ENCODE data around the gene TM4SF18. TPM values are rescaled to one million over a fixed set of nuclear protein-coding genes. Genes with fewer than 3 reads are reported as not detected.

Gene TM4SF18
- total RNA-seq, 2 experiments from 2014 or later: not detected

- no TSS peak for BruUV-seq (replicated peaks)
- CTCF ChIA-PET (ENCODE audit: unreplicated experiment): no interaction called here
These were observed 12.3 kb downstream of the TM4SF18 start for GRCh38 chr3:149321136-149321535.

DNA sequence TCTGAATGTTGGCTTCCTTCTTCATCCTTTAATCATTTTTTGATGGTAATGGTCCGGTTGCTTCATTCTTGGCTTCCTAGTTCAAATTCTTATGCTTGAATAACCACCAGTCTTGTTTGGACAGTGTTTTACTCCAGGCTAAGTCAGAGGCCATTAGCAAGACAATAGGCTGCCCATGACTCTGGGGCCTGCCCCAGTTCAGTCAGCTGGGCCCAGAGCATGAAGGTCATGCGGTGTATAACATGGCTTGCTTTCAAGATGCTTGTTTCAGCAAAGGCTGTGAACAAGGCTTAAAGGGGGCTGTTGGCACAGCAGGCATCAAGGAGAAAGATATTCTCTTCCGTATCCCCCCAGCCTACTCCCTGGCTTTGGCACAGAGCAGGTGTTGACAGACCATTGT lies 13.7 kb downstream of the TM4SF18 start:
- no TSS peak for BruUV-seq (replicated peaks)
- intact Hi-C loops (cut with micrococcal nuclease; ENCODE audit: unreplicated experiment): no loop called here
- CTCF ChIA-PET (ENCODE audit: unreplicated experiment): no interaction called here

More at GRCh38 chr3:149321136-149321535, 12.3 kb downstream of the TM4SF18 start:
- intact Hi-C loops (cut with micrococcal nuclease; ENCODE audit: unreplicated experiment): no loop called here
- Histone ChIP-seq H3K36me3 (ENCODE audit: insufficient read depth, low read length) (no peaks in the 10 kb centered on the region), H3K9me2 (ENCODE audit: insufficient read depth, low read length) (no peaks in the 10 kb centered on the region), H3K79me2 (ENCODE audit: insufficient read depth, low read depth, low read length) (no peaks in the 10 kb centered on the region), H4K20me1 (ENCODE audit: insufficient read depth, low read length) (no peaks in the 10 kb centered on the region), H2AFZ (ENCODE audit: low read length) (no peak overlapping the region), H3K27ac (ENCODE audit: low read depth, low read length, poor library complexity, severe bottlenecking) (no peak overlapping the region), H3K4me3 (ENCODE audit: low read depth, low read length, poor library complexity, severe bottlenecking) (no peak overlapping the region), H3K4me1 (ENCODE audit: insufficient read depth, low read length, poor library complexity, severe bottlenecking) (no peaks in the 10 kb centered on the region), H3K4me2 (ENCODE audit: low read length) (no peak overlapping the region), H3K9me3 (ENCODE audit: low read length) (no peaks in the 10 kb centered on the region)
- POLR2A ChIA-PET: no interaction called here
- TF ChIP-seq EZH2phosphoT487 (IDR thresholded peaks at IDR 0.05; ENCODE audit: borderline replicate concordance, low read depth, low read length): no peak
- TF ChIP-seq, protein P1, sequence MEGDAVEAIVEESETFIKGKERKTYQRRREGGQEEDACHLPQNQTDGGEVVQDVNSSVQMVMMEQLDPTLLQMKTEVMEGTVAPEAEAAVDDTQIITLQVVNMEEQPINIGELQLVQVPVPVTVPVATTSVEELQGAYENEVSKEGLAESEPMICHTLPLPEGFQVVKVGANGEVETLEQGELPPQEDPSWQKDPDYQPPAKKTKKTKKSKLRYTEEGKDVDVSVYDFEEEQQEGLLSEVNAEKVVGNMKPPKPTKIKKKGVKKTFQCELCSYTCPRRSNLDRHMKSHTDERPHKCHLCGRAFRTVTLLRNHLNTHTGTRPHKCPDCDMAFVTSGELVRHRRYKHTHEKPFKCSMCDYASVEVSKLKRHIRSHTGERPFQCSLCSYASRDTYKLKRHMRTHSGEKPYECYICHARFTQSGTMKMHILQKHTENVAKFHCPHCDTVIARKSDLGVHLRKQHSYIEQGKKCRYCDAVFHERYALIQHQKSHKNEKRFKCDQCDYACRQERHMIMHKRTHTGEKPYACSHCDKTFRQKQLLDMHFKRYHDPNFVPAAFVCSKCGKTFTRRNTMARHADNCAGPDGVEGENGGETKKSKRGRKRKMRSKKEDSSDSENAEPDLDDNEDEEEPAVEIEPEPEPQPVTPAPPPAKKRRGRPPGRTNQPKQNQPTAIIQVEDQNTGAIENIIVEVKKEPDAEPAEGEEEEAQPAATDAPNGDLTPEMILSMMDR (conservative IDR thresholded peaks at IDR 0.05; ENCODE audit: low read length): no peak
- DNase-seq (ENCODE audit: low spot score): no peak

GRCh38 chr3:149317072-149317471 lies 16.4 kb downstream of the TM4SF18 start:
- Histone ChIP-seq H3K4me3 (ENCODE audit: low read depth, low read length, poor library complexity, severe bottlenecking) (no peak overlapping the region), H3K9me2 (ENCODE audit: insufficient read depth, low read length) (no peaks in the 10 kb centered on the region), H3K4me2 (ENCODE audit: low read length) (no peak overlapping the region), H3K27ac (ENCODE audit: low read depth, low read length, poor library complexity, severe bottlenecking) (no peak overlapping the region), H3K79me2 (ENCODE audit: insufficient read depth, low read depth, low read length) (no peaks in the 10 kb centered on the region), H2AFZ (ENCODE audit: low read length) (no peak overlapping the region), H3K4me1 (ENCODE audit: insufficient read depth, low read length, poor library complexity, severe bottlenecking) (no peaks in the 10 kb centered on the region), H3K9me3 (ENCODE audit: low read length) (no peaks in the 10 kb centered on the region), H4K20me1 (ENCODE audit: insufficient read depth, low read length) (no peaks in the 10 kb centered on the region), H3K36me3 (ENCODE audit: insufficient read depth, low read length) (no peaks in the 10 kb centered on the region)
- ChIA-PET CTCF (ENCODE audit: unreplicated experiment) (no interaction called here), POLR2A (interaction anchor here (1.0 to 1.4 kb wide), 2 partner anchors 8 kb away, joined by 3 to 4 read pairs; no protein-coding TSS in a partner anchor)
- no TSS peak for BruUV-seq (replicated peaks)
- intact Hi-C loops (cut with micrococcal nuclease; ENCODE audit: unreplicated experiment): no loop called here
- TF ChIP-seq, protein P1 (conservative IDR thresholded peaks at IDR 0.05; ENCODE audit: low read length): no peak
- TF ChIP-seq EZH2phosphoT487 (IDR thresholded peaks at IDR 0.05; ENCODE audit: borderline replicate concordance, low read depth, low read length): no peak
- no peak for DNase-seq (ENCODE audit: low spot score)

More for the DNA sequence above, 13.7 kb downstream of the TM4SF18 start:
- Histone ChIP-seq H3K4me2 (ENCODE audit: low read length) (no peak overlapping the region), H2AFZ (ENCODE audit: low read length) (no peak overlapping the region), H3K4me1 (ENCODE audit: insufficient read depth, low read length, poor library complexity, severe bottlenecking) (no peaks in the 10 kb centered on the region), H3K79me2 (ENCODE audit: insufficient read depth, low read depth, low read length) (no peaks in the 10 kb centered on the region), H3K9me2 (ENCODE audit: insufficient read depth, low read length) (no peaks in the 10 kb centered on the region), H3K4me3 (ENCODE audit: low read depth, low read length, poor library complexity, severe bottlenecking) (no peak overlapping the region), H3K9me3 (ENCODE audit: low read length) (no peaks in the 10 kb centered on the region), H3K27ac (ENCODE audit: low read depth, low read length, poor library complexity, severe bottlenecking) (no peak overlapping the region), H3K36me3 (ENCODE audit: insufficient read depth, low read length) (no peaks in the 10 kb centered on the region), H4K20me1 (ENCODE audit: insufficient read depth, low read length) (no peaks in the 10 kb centered on the region)
- DNase-seq (ENCODE audit: low spot score): no peak
- no peak for TF ChIP-seq EZH2phosphoT487 (IDR thresholded peaks at IDR 0.05; ENCODE audit: borderline replicate concordance, low read depth, low read length)
- TF ChIP-seq, protein P1 (conservative IDR thresholded peaks at IDR 0.05; ENCODE audit: low read length): no peak
- POLR2A ChIA-PET: no interaction called here
